ENCODE data around the gene CEBPB.

The CEBPB gene

DNA sequence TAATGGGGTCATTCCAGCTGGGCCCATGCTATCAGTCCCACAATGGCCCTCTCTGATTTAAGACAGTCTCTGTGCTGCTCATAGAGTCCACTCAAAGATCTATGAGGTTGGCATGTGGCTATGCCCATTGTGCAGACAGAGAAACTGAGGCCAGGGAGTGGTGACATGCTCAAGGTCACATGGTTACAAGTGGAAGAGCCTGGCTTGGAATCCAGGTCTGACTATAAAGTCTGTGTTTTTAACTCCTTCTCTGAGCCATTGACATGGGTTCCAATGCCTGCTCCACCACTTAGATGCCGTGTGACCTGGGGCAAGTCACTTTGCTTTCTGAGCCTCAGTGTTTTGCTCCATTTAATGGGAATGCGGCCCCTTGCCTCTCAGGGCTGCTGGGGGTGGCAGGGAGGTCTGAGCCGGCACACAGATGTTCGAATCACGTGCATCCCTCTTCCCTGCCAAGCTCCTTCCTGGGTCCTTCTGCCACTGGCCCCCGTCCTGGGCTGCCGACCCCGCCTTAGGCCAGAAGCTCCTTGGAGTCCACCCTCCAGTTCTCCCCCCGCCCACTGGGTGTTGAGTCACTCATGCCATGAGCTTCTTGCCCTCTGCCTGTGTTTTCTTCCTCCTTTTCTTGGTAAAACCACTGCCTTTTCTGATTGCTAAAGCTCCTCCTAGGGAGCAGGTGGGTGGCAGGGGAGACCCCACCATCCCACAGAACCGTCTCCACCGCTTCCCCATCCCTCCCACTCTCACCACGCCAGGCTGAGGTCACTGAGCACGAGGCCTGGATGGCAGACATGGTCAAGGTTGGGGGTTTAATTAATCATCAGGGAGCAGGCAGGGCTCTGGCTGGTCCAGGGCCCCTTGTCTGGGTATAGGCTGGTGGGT, 35.7 kb downstream of the CEBPB start:
- no peak for DNase-seq (ENCODE audit: low read depth in 3 of 3)

DNA sequence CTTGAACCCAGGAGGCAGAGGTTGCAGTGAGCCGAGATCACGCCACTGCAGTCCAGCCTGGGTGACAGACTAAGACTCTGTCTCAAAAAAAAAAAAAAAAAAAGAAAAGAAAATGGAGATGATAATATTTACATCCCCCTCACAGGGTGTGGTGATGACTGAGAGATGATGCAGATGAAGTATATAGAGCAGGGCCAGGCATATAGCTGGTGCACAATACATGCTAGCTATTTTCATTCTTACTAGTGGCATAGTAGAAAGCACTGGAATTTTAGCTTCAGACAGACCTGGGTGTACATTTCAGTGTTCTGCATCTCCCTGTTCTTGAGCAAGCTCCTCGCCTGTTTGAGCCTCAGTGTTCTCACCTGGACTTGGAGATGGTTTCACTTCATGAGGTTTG, 36.9 kb downstream of the CEBPB start:
- no peak for DNase-seq (ENCODE audit: low read depth in 3 of 3)

DNA sequence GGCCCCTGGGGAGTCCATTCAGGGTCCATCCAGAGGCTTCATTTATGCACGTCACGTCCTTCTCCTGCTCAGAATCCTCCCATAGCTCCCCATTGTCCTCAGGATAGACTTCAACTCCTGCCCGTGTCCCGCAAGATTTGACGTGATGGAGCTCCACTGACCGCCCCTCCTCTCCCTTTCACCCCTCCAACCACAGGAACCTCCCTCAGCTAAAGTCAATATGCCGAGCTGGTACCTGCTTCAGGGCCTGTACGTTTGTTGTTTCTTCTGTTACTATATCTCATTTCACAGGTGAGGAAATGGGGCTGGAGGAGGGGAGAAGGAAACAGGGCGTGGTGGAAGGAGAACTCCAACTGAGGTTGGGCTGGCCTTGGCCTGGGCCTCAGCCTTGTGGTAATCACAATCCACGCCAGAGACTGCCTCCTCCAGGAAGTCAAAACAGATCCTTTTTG, 38.6 kb downstream of the CEBPB start:
- no peak for DNase-seq (ENCODE audit: low read depth in 3 of 3)

DNA sequence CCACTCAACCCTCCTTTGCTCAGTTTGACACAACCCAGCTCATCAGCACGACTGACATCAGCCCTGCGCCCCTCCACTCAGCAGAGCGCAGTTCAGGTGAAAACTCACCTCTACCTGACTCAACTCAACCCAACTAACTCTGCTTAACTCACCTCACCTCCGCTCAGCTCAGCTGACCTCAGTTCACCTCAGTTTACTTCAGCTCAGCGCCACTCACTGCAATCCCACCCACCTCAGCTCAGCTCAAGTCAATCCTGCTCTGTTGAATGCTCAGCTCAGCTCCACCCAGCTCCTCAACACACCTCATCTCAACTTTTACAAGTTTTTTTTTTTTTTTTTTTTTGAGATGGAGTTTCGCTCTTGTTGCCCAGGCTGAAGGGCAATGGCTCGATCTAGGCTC, 39.6 kb downstream of the CEBPB start:
- no peak for DNase-seq (ENCODE audit: low read depth in 3 of 3)

DNA sequence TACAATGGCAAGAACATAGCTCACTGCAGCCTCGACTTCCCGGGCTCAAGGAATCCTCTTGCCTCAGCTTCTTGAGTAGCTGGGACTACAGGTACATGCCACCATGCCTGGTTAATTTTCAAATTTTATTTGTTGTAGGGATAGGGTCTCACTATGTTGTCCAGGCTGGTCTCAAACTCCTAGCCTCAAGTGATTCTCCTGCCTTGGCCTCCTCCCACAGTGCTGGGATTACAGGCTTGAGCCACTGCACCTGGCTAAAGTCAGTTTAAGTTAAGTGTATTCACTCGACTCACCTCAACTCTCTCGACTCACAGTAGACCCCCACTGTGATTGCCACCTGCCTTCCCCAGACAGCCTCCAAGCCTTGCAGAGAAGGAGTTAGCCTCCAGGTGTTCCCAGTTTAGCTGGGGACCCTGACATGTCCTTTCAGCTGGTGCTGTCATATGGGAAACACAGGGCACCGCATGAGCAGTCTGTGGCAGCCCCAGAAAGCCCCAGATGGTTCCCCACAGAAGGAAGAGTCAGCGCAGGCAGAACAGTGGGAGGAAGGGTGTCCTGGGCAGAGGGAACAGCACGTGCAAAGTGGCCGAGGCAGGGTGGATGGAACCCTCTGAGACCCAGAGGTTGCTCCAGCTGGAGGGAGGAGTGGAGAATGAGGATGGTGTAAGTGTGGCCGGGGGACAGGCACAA, 40.4 kb downstream of the CEBPB start:
- no peak for DNase-seq (ENCODE audit: low read depth in 3 of 3)

DNA sequence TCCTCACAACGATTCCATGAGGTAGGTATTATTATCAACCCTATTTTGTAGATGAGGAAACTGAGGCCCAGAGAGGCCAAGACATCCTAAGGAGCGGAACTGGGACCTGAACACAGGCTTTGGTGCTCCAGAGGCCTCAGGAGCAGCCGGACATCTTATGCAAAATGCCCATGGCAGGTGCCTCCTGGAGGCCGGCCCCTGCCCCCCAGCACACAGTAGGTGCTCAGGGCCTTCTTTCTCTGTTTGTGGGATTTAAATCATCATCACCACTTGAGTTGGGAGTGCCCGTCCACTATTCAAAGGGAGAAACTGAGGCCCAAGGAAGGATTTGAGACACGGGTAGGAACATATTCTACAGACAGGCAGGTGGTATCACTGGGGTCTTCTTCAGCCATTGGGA, 41.2 kb downstream of the CEBPB start:
- no peak for DNase-seq (ENCODE audit: low read depth in 3 of 3)

DNA sequence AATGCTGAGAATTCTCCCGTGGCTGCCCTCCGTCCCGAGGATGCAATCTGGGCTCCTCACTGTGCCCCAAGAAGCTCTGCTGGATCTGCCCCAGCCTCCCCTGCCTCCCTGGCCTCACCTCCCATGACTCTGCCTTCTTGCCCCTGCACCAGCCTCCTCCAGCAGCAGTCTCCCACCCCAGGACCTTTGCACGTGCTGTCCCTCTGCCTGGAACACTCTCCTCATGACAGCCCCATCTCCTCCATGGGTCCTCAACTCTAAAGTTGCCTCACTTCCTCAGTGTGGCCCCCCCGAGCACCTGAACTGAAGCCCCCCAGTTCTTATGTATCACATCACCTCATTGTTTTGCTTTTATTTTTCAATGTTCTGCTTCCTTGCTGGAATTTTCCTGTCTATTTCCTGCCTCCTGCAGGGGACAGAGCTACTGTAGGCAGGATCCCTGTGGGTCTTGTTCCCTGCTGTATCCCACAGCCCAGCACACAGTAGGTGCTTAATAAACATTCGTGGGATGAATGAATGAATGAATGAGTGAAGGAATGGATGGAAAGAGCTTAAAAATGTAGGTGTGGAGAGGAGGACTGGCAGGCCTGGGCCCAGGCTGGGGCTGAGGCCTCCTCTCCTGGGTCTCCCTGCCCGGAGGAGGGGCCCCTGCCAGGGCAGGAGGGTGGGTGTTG, 42.2 kb downstream of the CEBPB start:
- no peak for DNase-seq (ENCODE audit: low read depth in 3 of 3)

DNA sequence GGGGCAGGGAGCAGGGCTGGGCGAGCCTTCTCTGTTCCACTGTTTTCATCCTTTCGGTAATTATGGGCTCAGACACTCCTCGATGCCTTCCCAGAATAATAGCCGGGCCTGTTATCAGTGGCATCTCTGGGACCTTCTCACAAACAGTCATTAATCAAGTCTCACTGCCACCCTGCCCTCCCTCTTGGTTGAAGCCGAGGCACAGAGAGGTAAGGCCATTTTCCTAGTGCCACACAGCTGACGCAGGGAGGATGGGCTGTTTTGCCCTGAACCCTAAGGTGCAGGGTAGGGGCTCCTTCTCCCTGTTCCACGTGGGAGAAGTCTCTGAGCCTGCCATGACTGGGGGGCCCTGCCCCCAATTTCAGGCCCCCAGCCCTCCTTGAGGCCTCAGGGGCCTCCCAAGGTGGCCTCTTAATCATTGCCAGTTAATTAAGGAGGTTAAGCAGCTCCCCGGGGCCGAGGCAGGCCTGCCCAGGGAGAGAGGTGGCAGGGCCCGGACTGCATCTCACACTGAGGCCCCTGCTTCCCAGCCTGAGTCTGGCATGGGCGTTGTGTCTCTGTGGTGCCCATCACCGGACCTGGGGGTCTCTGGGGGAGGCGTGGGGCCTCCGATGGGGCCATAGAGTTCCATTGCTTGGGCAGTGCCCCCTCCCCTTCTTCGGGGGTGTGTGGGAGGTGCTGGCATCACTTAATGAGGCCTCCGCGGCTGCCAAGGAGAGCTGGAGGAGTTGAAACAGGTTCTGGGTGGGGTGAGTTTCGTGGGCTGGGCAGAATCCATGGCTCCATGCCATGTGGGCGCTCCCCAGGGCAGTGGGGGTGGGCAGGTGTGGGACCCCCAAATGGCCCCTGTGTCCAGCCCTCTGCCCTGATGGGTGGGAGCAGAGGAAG, 42.9 kb downstream of the CEBPB start:
- DNase-seq (ENCODE audit: low read depth in 3 of 3), result no peak

DNA sequence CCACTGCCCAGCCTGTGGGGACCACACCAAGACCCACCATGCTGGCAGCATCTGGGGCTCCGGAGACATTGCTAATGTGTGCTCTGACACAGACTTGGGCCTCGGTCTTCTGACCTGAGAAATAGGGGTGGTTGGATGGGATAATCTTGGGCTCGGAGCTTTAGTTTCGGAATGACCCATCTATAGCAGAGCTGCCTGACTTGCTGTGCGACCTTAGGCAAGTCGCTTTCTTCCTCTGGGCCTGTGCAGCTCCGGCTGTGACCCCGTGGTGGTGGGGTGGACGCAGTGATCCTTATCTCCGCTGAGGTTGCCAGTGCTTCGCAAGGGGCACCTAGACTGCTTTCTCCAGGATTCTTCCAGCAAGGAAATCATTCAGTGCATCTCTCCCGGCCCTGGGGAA, 43.7 kb downstream of the CEBPB start:
- DNase-seq (ENCODE audit: low read depth in 3 of 3), result no peak

DNA sequence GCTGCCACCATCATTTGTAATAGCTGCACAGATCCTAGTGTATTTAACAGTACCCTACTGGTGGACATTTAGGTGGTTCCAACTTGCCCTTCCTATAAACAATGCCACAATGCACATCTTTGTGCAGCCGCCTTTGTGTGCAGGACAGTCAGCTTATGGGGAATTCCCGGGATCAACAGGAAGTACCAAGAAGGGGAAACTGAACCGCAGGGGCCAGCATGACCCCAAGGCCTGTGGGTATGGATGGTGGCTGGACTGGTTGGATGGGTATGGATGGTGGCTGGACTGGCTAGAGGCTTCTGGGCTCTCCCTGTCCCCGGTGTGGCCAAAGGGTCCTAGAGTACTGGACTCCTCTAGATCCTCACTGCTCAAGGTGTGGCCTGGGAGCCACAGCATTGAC, 46.7 kb downstream of the CEBPB start:
- no peak for DNase-seq (ENCODE audit: low read depth in 3 of 3)

DNA sequence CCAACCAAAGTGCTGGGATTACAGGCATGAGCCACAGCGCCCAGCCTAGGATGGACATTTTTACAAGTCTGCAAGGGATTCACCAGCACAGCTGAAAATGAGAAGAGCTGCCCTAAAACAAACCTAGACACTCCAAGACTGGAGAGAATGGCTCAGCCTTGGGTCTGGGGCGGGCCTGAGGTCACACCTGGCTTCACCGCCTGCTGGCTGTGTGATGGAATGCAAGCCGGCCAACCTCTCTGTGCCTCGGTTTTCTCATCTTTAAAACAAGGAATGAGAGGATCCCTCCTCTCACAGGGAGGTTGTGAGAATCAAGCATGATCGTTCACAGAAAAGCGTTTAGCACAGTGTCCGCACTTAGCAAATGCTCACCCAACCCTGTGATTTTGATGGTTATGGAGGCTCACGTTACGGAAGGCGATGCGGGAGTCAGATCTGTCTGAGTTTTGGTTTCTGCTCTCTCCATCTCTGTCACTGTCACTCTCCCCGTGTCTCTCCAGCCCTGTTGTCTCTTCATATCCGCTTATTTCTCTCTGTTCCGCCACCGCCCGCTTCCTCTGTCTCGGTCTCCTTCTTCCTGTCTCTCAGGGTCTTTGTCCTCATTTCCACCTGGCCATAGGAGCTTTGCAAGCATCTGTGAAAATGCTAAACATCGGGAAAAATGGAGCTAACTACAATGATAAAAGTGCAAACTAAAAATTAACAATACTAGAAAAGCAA, 47.6 kb downstream of the CEBPB start:
- no peak for DNase-seq (ENCODE audit: low read depth in 3 of 3)

DNA sequence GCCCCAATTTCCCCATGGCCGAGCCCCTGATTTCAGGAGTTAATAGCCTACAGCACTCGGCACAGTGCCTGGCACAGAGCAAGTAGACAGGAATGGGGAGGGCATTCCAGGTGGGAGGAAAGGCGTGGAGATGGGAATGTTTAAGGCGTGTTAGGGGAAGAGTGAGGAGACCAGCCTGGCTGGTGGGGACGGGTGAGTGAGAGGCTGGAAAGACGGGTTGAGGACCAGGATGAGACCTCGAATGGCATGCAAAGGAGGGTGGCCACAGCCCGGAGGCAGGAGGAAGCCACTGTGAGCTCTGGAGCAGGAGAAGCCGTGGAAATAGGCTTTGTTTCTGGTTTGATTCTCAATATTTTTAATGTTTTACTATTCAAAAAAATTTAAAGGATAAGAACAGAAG, 49.5 kb downstream of the CEBPB start:
- no peak for DNase-seq (ENCODE audit: low read depth in 3 of 3)

DNA sequence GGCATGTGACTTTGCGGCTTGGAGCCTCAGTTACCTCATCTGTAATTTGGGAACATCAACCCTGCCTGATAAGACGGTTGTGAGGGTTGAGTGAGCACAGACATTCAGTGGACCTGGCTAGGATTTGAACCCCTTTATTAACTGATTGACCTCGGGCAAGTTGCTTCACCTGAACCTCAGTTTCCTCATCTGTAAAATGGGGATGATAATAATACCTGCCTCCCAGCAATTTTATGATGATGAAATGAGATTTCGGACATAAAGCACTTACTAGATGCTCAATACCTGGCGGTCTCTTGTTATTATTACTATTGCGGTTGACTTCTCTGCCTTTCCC, 51.5 kb downstream of the CEBPB start:
- no peak for DNase-seq (ENCODE audit: low read depth in 3 of 3)
